KOPT-K1 (cell line): ENCODE measurements around the gene SYNE2.
"Not testable (repeated sequence)": the region's sequence is repeated elsewhere in the genome, so short reads cannot be mapped to it uniquely, and the experiment has no call there.

ENCODE experiments used
- H3K27ac ChIP-seq: fragments of 200-600 bp; sonication (generic); 2 replicates; pipeline ENCODE4 v1.5.1; 2016; ENCODE audit warnings: antibody characterized with exemption, mild to moderate bottlenecking, low read depth, low read length; ENCODE audit not compliant: poor library complexity, severe bottlenecking
- H3K36me3 ChIP-seq: fragments of 200-600 bp; sonication (generic); 2 replicates; pipeline ENCODE4 v1.5.1; 2017; ENCODE audit warnings: antibody characterized with exemption, mild to moderate bottlenecking, low read length, moderate library complexity; ENCODE audit not compliant: insufficient read depth
- H3K9me3 ChIP-seq: fragments of 200-600 bp; sonication (generic); 2 replicates; pipeline ENCODE4 v1.5.1; 2017; ENCODE audit warnings: antibody characterized with exemption, low read length, mild to moderate bottlenecking; ENCODE audit not compliant: insufficient read depth, poor library complexity, severe bottlenecking

Gene SYNE2

GRCh38 chr14:63852817-63853731, at the start of gene SYNE2:
Gene SYNE2 (plus strand): TSS chr14:63853004. CDS start chr14:63909149, 56,145 bp downstream.
- Histone ChIP-seq H3K27ac (peak within 1 kb of the TSS; percentile 79), H3K9me3 (no peaks in the 10 kb centered on the region), H3K36me3 (no peaks in the 10 kb centered on the region)

- not testable (repeated sequence) for H3K27ac ChIP-seq, H3K9me3 ChIP-seq, H3K36me3 ChIP-seq
These were observed 49.5 kb upstream of the SYNE2 start for GRCh38 chr14:63803221-63803791.

- not testable (repeated sequence) for H3K27ac ChIP-seq, H3K36me3 ChIP-seq, H3K9me3 ChIP-seq
These were observed 46.7 kb upstream of the SYNE2 start for GRCh38 chr14:63806064-63806463.

- not testable (repeated sequence) for H3K36me3 ChIP-seq, H3K27ac ChIP-seq
- H3K9me3 ChIP-seq: peaks cover 20% of the 10 kb centered on the region
These were observed 41.1 kb upstream of the SYNE2 start for GRCh38 chr14:63811692-63812091.

- H3K36me3 ChIP-seq: no peaks in the 10 kb centered on the region
These were observed 19.1 kb upstream of the SYNE2 start for GRCh38 chr14:63833728-63834127.

GRCh38 chr14:63840981-63841380, 11.8 kb upstream of the SYNE2 start:
- no peaks in the 10 kb centered on the region for H3K36me3 ChIP-seq
- H3K27ac ChIP-seq: no peak overlapping the region
- peaks cover 14% of the 10 kb centered on the region for H3K9me3 ChIP-seq

More at GRCh38 chr14:63833728-63834127, 19.1 kb upstream of the SYNE2 start:
- H3K27ac ChIP-seq: no peak overlapping the region
- H3K9me3 ChIP-seq: no peaks in the 10 kb centered on the region

- H3K36me3 ChIP-seq: no peaks in the 10 kb centered on the region
- H3K27ac ChIP-seq: no peak overlapping the region
- H3K9me3 ChIP-seq: peaks cover 14% of the 10 kb centered on the region
These were observed 9.0 kb upstream of the SYNE2 start for GRCh38 chr14:63843796-63844195.

GRCh38 chr14:63848890-63849289, 3.9 kb upstream of the SYNE2 start:
- no peaks in the 10 kb centered on the region for H3K36me3 ChIP-seq
- H3K9me3 ChIP-seq: no peaks in the 10 kb centered on the region
- no peak overlapping the region for H3K27ac ChIP-seq

GRCh38 chr14:63852271-63852816, 460 bp upstream of the SYNE2 start:
- H3K27ac ChIP-seq: peak overlapping the region; percentile 79
- H3K36me3 ChIP-seq: no peaks in the 10 kb centered on the region
- no peaks in the 10 kb centered on the region for H3K9me3 ChIP-seq

GRCh38 chr14:63853831-63854293, 1.1 kb downstream of the SYNE2 start:
- Histone ChIP-seq H3K36me3 (no peaks in the 10 kb centered on the region), H3K9me3 (no peaks in the 10 kb centered on the region), H3K27ac (peak overlapping the region; percentile 79)

GRCh38 chr14:63854330-63854729, 1.5 kb downstream of the SYNE2 start:
- Histone ChIP-seq H3K36me3 (no peaks in the 10 kb centered on the region), H3K9me3 (no peaks in the 10 kb centered on the region), H3K27ac (peak overlapping the region; percentile 79)

- Histone ChIP-seq H3K36me3 (no peaks in the 10 kb centered on the region), H3K9me3 (no peaks in the 10 kb centered on the region), H3K27ac (no peak overlapping the region)
These were observed 2.5 kb downstream of the SYNE2 start for GRCh38 chr14:63855281-63855680.

GRCh38 chr14:63857466-63858030, 4.7 kb downstream of the SYNE2 start:
- Histone ChIP-seq H3K27ac (no peak overlapping the region), H3K36me3 (no peaks in the 10 kb centered on the region), H3K9me3 (no peaks in the 10 kb centered on the region)

- Histone ChIP-seq H3K27ac (no peak overlapping the region), H3K36me3 (no peaks in the 10 kb centered on the region), H3K9me3 (no peaks in the 10 kb centered on the region)
These were observed 7.3 kb downstream of the SYNE2 start for GRCh38 chr14:63860146-63860545.

- Histone ChIP-seq H3K27ac (no peak overlapping the region), H3K36me3 (no peaks in the 10 kb centered on the region), H3K9me3 (no peaks in the 10 kb centered on the region)
These were observed 9.4 kb downstream of the SYNE2 start for GRCh38 chr14:63862163-63862562.
